IMR-90 (cell line): ENCODE measurements around the gene PITX1. TPM values are rescaled to one million over a fixed set of nuclear protein-coding genes. Genes with fewer than 3 reads are reported as not detected.

Source experiments
- ATAC-seq: fragments of 200-7000 bp; cut with Tn5 transposase; 2 replicates; pipeline ENCODE4 v1.9.1; 2020; ENCODE audit warnings: low read depth, mild to moderate bottlenecking, moderate library complexity
- BruUV-seq: library from RNA; stranded (reverse); fragments of 400-500 nt; replicated peaks from 2 replicates; lab custom pipeline; 2021; lab: Mats Ljungman, UMichigan
- CTCF ChIA-PET: fragments of 300-600 bp; formaldehyde crosslinking; extraction: SDS; loops from one replicate; lab custom pipeline; 2021; ENCODE audit warnings: antibody characterized with exemption; lab: Yijun Ruan, JAX
- POLR2A ChIA-PET: fragments of 300-600 bp; sonication (Branson Sonifier 250); formaldehyde crosslinking; loops from one replicate; lab custom pipeline; 2022; ENCODE audit warnings: antibody characterized with exemption; ENCODE audit not compliant: unreplicated experiment; lab: Charles Lee
- DNase-seq: peaks from one replicate; pipeline ENCODE4 v3.0.0; 2013
- H2AFZ ChIP-seq: replicated peaks from 2 replicates; pipeline ENCODE3; 2013; ENCODE audit warnings: low read length, mild to moderate bottlenecking; ENCODE audit not compliant: poor library complexity
- H2AK5ac ChIP-seq: 2 replicates; pipeline ENCODE4 v1.6.1; 2013; ENCODE audit warnings: low read depth, low read length, inconsistent platforms
- H2AK9ac ChIP-seq: replicated peaks from 2 replicates; pipeline ENCODE3; 2013; ENCODE audit warnings: mild to moderate bottlenecking, low read depth, low read length, moderate library complexity; ENCODE audit not compliant: poor library complexity
- H2BK120ac ChIP-seq: 2 replicates; pipeline ENCODE4 v1.6.1; 2013; ENCODE audit warnings: low read depth, low read length, inconsistent platforms
- H2BK15ac ChIP-seq: 3 replicates; pipeline ENCODE4 v1.6.1; 2013; ENCODE audit warnings: low read depth, low read length, inconsistent platforms
- H2BK20ac ChIP-seq: 2 replicates; pipeline ENCODE4 v1.6.1; 2013; ENCODE audit warnings: low read depth, mild to moderate bottlenecking, inconsistent platforms, low read length, moderate library complexity
- H2BK5ac ChIP-seq: 2 replicates; pipeline ENCODE4 v1.6.1; 2013; ENCODE audit warnings: mild to moderate bottlenecking, low read depth, low read length, inconsistent platforms; ENCODE audit not compliant: poor library complexity, severe bottlenecking
- H3K14ac ChIP-seq: replicated peaks from 2 replicates; pipeline ENCODE4 v1.6.1; 2013; ENCODE audit warnings: low read depth, low read length, inconsistent platforms
- H3K18ac ChIP-seq: 2 replicates; pipeline ENCODE4 v1.6.1; 2013; ENCODE audit warnings: low read depth, low read length, control low read depth
- H3K23ac ChIP-seq: 2 replicates; pipeline ENCODE4 v1.6.1; 2013; ENCODE audit warnings: low read depth, low read length, inconsistent platforms
- H3K27ac ChIP-seq: 2 replicates; pipeline ENCODE4 v1.5.1; 2013; ENCODE audit warnings: mild to moderate bottlenecking, control low read depth, low read length; ENCODE audit not compliant: insufficient read depth
- H3K27me3 ChIP-seq: 2 replicates; pipeline ENCODE4 v1.6.1; 2013; ENCODE audit warnings: low read length; ENCODE audit not compliant: control insufficient read depth, insufficient read depth
- H3K36me3 ChIP-seq: 2 replicates; pipeline ENCODE4 v1.6.1; 2013; ENCODE audit warnings: low read length, mixed read lengths; ENCODE audit not compliant: control insufficient read depth, insufficient read depth
- H3K4ac ChIP-seq: 2 replicates; pipeline ENCODE4 v1.6.1; 2013; ENCODE audit warnings: low read depth, low read length, inconsistent platforms
- H3K4me1 ChIP-seq: 2 replicates; pipeline ENCODE4 v1.6.1; 2013; ENCODE audit warnings: low read length, mixed read lengths; ENCODE audit not compliant: control insufficient read depth, insufficient read depth
- H3K4me2 ChIP-seq: 2 replicates; pipeline ENCODE4 v1.6.1; 2013; ENCODE audit warnings: low read depth, mild to moderate bottlenecking, control low read depth, low read length, moderate library complexity
- H3K4me3 ChIP-seq: 2 replicates; pipeline ENCODE4 v1.5.1; 2013; ENCODE audit warnings: low read depth, mild to moderate bottlenecking, control low read depth, low read length, moderate library complexity; ENCODE audit not compliant: insufficient read depth
- H3K56ac ChIP-seq: 2 replicates; pipeline ENCODE4 v1.6.1; 2013; ENCODE audit warnings: low read length, inconsistent platforms; ENCODE audit not compliant: insufficient read depth; ENCODE audit errors: extremely low read depth
- H3K79me1 ChIP-seq, 2 experiments: 2 replicates each; pipeline ENCODE4 v1.6.1; 2013; ENCODE audit warnings: low read length in 2 of 2, inconsistent platforms in 1 of 2, low read depth in 1 of 2
- H3K9ac ChIP-seq: 2 replicates; pipeline ENCODE4 v1.6.1; 2013; ENCODE audit warnings: low read depth, low read length, control low read depth
- H3K9me1 ChIP-seq: 2 replicates; pipeline ENCODE4 v1.6.1; 2013; ENCODE audit warnings: low read length, inconsistent platforms; ENCODE audit not compliant: insufficient read depth
- H3K9me3 ChIP-seq: 2 replicates; pipeline ENCODE4 v1.6.1; 2013; ENCODE audit warnings: low read length; ENCODE audit not compliant: control insufficient read depth, insufficient read depth
- H4K20me1 ChIP-seq: 2 replicates; pipeline ENCODE4 v1.6.1; 2013; ENCODE audit warnings: low read length, inconsistent platforms; ENCODE audit not compliant: insufficient read depth
- H4K5ac ChIP-seq: 2 replicates; pipeline ENCODE4 v1.6.1; 2013; ENCODE audit warnings: mild to moderate bottlenecking, low read depth, low read length, control low read depth
- H4K8ac ChIP-seq, 2 experiments: 2 replicates each; pipeline ENCODE4 v1.6.1; 2013; ENCODE audit warnings: low read depth in 2 of 2, low read length in 2 of 2, control low read depth in 1 of 2, inconsistent platforms in 1 of 2
- H4K91ac ChIP-seq: 2 replicates; pipeline ENCODE4 v1.6.1; 2013; ENCODE audit warnings: low read depth, low read length, inconsistent platforms; ENCODE audit not compliant: insufficient read depth
- BHLHE40 ChIP-seq: fragments of 150-350 bp; IDR thresholded peaks from 2 replicates; pipeline ENCODE4 v1.6.1; 2016; ENCODE audit warnings: mild to moderate bottlenecking, low read depth, low read length
- CEBPB ChIP-seq: IDR thresholded peaks from 2 replicates; pipeline ENCODE4 v1.6.1; 2012; ENCODE audit warnings: low read depth, low read length, improper control_type of control experiment
- CHD1 ChIP-seq: IDR thresholded peaks from 2 replicates; pipeline ENCODE4 v1.6.1; 2012; ENCODE audit warnings: low read depth, low read length, improper control_type of control experiment
- FOS ChIP-seq: fragments of 150-350 bp; IDR thresholded peaks from 2 replicates; pipeline ENCODE4 v1.6.1; 2016; ENCODE audit warnings: low read depth, low read length
- NFE2L2 ChIP-seq: fragments of 150-350 bp; IDR thresholded peaks from 2 replicates; pipeline ENCODE4 v1.6.1; 2016; ENCODE audit warnings: low read depth, mild to moderate bottlenecking, low read length
- POLR2A ChIP-seq: IDR thresholded peaks from 2 replicates; pipeline ENCODE4 v1.6.1; 2012; ENCODE audit warnings: mild to moderate bottlenecking, low read depth, low read length
- RAD21 ChIP-seq: IDR thresholded peaks from 2 replicates; pipeline ENCODE4 v1.6.1; 2012; ENCODE audit warnings: low read length, improper control_type of control experiment
- WGBS, 2 experiments: methylation state at CpG; one replicate each; pipeline versions ENCODE4 v1.1.5 to v1.1.7; 2013; ENCODE audit warnings: missing lambda C conversion rate in 2 of 2; ENCODE audit not compliant: insufficient read length in 1 of 2; ENCODE audit errors: extremely low coverage in 2 of 2; 5-methylcytosine and 5-hydroxymethylcytosine counted together
- dilution Hi-C: fragments of 300-500 bp; cut with HindIII; formaldehyde crosslinking; loops from one replicate; pipeline ENCODE4 v1.14.3; 2018; ENCODE audit warnings: low sequenced_read_pairs; ENCODE audit not compliant: unreplicated experiment
- in situ Hi-C: fragments of 300-500 bp; cut with MboI; formaldehyde crosslinking; loops from 3 replicates; pipeline ENCODE4 v1.14.3; 2019; ENCODE audit warnings: low sequenced_read_pairs, inconsistent platforms, mixed read lengths
- intact Hi-C: fragments of 100-400 bp; cut with micrococcal nuclease; formaldehyde crosslinking; loops from 2 replicates; pipeline ENCODE4 v1.10.0; 2022
- polyA plus RNA-seq, 3 experiments: library from polyadenylated mRNA; depleted of rRNA; stranded (reverse); fragments of >200 nt; gene quantifications; 2 replicates each; pipeline ENCODE4 v1.2.3, GENCODE V29; 2012; ENCODE audit warnings: low replicate concordance in 1 of 3
- total RNA-seq: library from RNA; depleted of rRNA; stranded (reverse); fragments of >200 nt; gene quantifications from 2 replicates; pipeline ENCODE4 v1.2.3, GENCODE V29; 2012
- TF ChIP-seq, protein P1 (sequence below): conservative IDR thresholded peaks from 2 replicates; pipeline ENCODE4 v1.5.1; 2012; ENCODE audit warnings: mild to moderate bottlenecking, low read depth, low read length, improper control_type of control experiment

Gene PITX1
- total and polyA plus RNA-seq, 2 of the 4 experiments (the other 2 are of a cell fraction), result 10.4 to 29.8 TPM

DNA sequence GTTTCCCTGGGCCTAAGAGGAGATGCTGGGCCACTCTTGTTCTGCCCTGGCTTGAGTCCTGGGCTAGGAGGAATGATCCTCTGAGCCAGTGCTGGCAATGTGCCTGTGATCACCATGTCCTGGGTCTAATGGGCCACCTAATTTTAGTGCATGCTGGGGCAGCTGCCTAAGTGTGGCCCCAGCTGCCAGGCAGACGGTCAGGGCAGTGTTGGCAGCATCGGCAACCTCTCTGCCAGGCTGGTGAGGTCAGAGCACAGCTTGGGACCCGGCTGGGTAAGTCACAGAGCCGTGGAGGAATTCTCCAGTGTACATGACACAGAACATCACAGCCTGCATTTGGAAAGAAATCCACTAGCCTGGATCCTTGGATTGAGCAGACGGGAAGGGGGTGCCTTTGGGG, 21.4 kb upstream of the PITX1 start:
- H2BK20ac ChIP-seq, result no peak overlapping the region
- peaks cover 8% of the 10 kb centered on the region; the same call in 1 of the 2 replicates for H3K4me1 ChIP-seq
- H3K14ac ChIP-seq, result no peak overlapping the region
- TF ChIP-seq, protein P1, sequence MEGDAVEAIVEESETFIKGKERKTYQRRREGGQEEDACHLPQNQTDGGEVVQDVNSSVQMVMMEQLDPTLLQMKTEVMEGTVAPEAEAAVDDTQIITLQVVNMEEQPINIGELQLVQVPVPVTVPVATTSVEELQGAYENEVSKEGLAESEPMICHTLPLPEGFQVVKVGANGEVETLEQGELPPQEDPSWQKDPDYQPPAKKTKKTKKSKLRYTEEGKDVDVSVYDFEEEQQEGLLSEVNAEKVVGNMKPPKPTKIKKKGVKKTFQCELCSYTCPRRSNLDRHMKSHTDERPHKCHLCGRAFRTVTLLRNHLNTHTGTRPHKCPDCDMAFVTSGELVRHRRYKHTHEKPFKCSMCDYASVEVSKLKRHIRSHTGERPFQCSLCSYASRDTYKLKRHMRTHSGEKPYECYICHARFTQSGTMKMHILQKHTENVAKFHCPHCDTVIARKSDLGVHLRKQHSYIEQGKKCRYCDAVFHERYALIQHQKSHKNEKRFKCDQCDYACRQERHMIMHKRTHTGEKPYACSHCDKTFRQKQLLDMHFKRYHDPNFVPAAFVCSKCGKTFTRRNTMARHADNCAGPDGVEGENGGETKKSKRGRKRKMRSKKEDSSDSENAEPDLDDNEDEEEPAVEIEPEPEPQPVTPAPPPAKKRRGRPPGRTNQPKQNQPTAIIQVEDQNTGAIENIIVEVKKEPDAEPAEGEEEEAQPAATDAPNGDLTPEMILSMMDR, result no peak
- TF ChIP-seq CHD1 (no peak), FOS (no peak), RAD21 (no peak), NFE2L2 (no peak), POLR2A (no peak), CEBPB (no peak), BHLHE40 (no peak)
- H3K79me1 ChIP-seq, result no peaks in the 10 kb centered on the region
- no peak overlapping the region for H2BK5ac ChIP-seq
- H4K5ac ChIP-seq, result no peak overlapping the region
- no peak overlapping the region for H4K8ac ChIP-seq
- no peak overlapping the region for H3K9ac ChIP-seq
- H3K27ac ChIP-seq, result no peak overlapping the region
- H2AFZ ChIP-seq, result no peak overlapping the region
- H2AK9ac ChIP-seq, result no peak overlapping the region
- H3K9me3 ChIP-seq, result no peaks in the 10 kb centered on the region
- WGBS, 2 experiments, result 79% methylated on average over 2 of the region's 5 CpGs; no CpG with 5 or more reads in 1 of the 2 experiments
- H3K9me1 ChIP-seq, result peaks cover 8% of the 10 kb centered on the region; the same call in 1 of the 2 replicates
- H4K91ac ChIP-seq, result no peak overlapping the region
- no peak overlapping the region for H3K4ac ChIP-seq
- in situ Hi-C loops, result no loop called here
- no peak overlapping the region for H2BK120ac ChIP-seq
- H3K4me2 ChIP-seq, result no peak overlapping the region
- no peaks in the 10 kb centered on the region; the same call in 1 of the 2 replicates for H4K20me1 ChIP-seq
- H3K36me3 ChIP-seq, result peaks cover 2% of the 10 kb centered on the region; the same call in 1 of the 2 replicates
- ChIA-PET POLR2A (no interaction called here), CTCF (no interaction called here)
- no peak overlapping the region for H2BK15ac ChIP-seq
- dilution Hi-C loops, result no loop called here
- H2AK5ac ChIP-seq, result no peak overlapping the region
- peaks cover 23% of the 10 kb centered on the region; the same call in 1 of the 2 replicates for H3K27me3 ChIP-seq
- no peak overlapping the region for H3K56ac ChIP-seq
- no TSS peak for BruUV-seq
- H3K4me3 ChIP-seq, result no peak overlapping the region
- no peak overlapping the region for H3K23ac ChIP-seq
- intact Hi-C loops, result no loop called here
- DNase-seq (no peak), ATAC-seq (no peak)
- no peak overlapping the region for H3K18ac ChIP-seq
